Mammary epithelial cell (primary cell): Measurements from ENCODE around the gene CASP12.

Experiments used
- EZH2 ChIP-seq: IDR thresholded peaks from 2 replicates; pipeline ENCODE4 v1.6.1; 2012; ENCODE audit warnings: low read length, inconsistent platforms, borderline replicate concordance
- TF ChIP-seq, protein P1 (sequence below), 2 donors: IDR thresholded peaks in 1 of 2; conservative IDR thresholded peaks in 1 of 2; 2 replicates each; pipeline ENCODE4 v1.5.1; 2011 to 2012; ENCODE audit warnings: inconsistent platforms in 2 of 2, low read length in 2 of 2, mild to moderate bottlenecking in 2 of 2, control low read depth in 1 of 2, low read depth in 1 of 2; ENCODE audit not compliant: insufficient read depth in 1 of 2; ENCODE audit errors: extremely low read depth in 1 of 2

GRCh38 chr11:104843150-104843836, 55.0 kb downstream of the CASP12 start:
- TF ChIP-seq, protein P1, sequence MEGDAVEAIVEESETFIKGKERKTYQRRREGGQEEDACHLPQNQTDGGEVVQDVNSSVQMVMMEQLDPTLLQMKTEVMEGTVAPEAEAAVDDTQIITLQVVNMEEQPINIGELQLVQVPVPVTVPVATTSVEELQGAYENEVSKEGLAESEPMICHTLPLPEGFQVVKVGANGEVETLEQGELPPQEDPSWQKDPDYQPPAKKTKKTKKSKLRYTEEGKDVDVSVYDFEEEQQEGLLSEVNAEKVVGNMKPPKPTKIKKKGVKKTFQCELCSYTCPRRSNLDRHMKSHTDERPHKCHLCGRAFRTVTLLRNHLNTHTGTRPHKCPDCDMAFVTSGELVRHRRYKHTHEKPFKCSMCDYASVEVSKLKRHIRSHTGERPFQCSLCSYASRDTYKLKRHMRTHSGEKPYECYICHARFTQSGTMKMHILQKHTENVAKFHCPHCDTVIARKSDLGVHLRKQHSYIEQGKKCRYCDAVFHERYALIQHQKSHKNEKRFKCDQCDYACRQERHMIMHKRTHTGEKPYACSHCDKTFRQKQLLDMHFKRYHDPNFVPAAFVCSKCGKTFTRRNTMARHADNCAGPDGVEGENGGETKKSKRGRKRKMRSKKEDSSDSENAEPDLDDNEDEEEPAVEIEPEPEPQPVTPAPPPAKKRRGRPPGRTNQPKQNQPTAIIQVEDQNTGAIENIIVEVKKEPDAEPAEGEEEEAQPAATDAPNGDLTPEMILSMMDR (conservative IDR thresholded peaks at IDR 0.05 in 1 of 2, IDR thresholded peaks at IDR 0.05 in 1 of 2; ENCODE audit: extremely low read depth in 1 of 2, insufficient read depth in 1 of 2, low read depth in 1 of 2, low read length in 2 of 2): no peak
- TF ChIP-seq EZH2: no peak
